Glutamatergic neuron (in vitro differentiated cells): ENCODE results near the gene SRRM1. TPM values are rescaled to one million over a fixed set of nuclear protein-coding genes. Genes with fewer than 3 reads are reported as not detected.

Source experiments
- DNase-seq: peaks from one replicate; pipeline ENCODE4 v3.0.0; 2022
- H3K27ac Mint-ChIP-seq: one replicate; pipeline ENCODE4 v1.8.0; 2020; ENCODE audit warnings: mild to moderate bottlenecking, mixed read lengths, inconsistent platforms; ENCODE audit not compliant: unreplicated experiment
- H3K27me3 Mint-ChIP-seq: one replicate; pipeline ENCODE4 v1.8.0; 2020; ENCODE audit warnings: mild to moderate bottlenecking, moderate library complexity, mixed read lengths, inconsistent platforms; ENCODE audit not compliant: unreplicated experiment
- H3K36me3 Mint-ChIP-seq: one replicate; pipeline ENCODE4 v1.8.0; 2020; ENCODE audit warnings: mild to moderate bottlenecking, mixed read lengths, inconsistent platforms; ENCODE audit not compliant: unreplicated experiment
- H3K4me1 Mint-ChIP-seq: one replicate; pipeline ENCODE4 v1.8.0; 2020; ENCODE audit warnings: mild to moderate bottlenecking, low read depth, mixed read lengths, inconsistent platforms; ENCODE audit not compliant: unreplicated experiment
- H3K4me3 Mint-ChIP-seq: one replicate; pipeline ENCODE4 v1.8.0; 2020; ENCODE audit warnings: mild to moderate bottlenecking, mixed read lengths, inconsistent platforms; ENCODE audit not compliant: unreplicated experiment
- H3K9me3 Mint-ChIP-seq: one replicate; pipeline ENCODE4 v1.8.0; 2020; ENCODE audit warnings: mild to moderate bottlenecking, moderate library complexity, mixed read lengths, inconsistent platforms; ENCODE audit not compliant: unreplicated experiment
- total RNA-seq: library from RNA; stranded (reverse); fragmentation: NEBNext Ultra II Directional; extraction: Animal tissue kit (Norgen Biotek cat#: 25700); gene quantifications from one replicate; pipeline ENCODE4 v1.2.1, GENCODE V29; 2021; ENCODE audit not compliant: unreplicated experiment
- TF ChIP-seq, protein P1 (sequence below): fragments of 200-600 bp; sonication (generic); IDR thresholded peaks from one replicate; pipeline ENCODE4 v1.5.0; 2021; ENCODE audit not compliant: partially characterized antibody, unreplicated experiment

SRRM1 gene
- total RNA-seq, 1 donor from 2014 or later: 113 TPM

DNA sequence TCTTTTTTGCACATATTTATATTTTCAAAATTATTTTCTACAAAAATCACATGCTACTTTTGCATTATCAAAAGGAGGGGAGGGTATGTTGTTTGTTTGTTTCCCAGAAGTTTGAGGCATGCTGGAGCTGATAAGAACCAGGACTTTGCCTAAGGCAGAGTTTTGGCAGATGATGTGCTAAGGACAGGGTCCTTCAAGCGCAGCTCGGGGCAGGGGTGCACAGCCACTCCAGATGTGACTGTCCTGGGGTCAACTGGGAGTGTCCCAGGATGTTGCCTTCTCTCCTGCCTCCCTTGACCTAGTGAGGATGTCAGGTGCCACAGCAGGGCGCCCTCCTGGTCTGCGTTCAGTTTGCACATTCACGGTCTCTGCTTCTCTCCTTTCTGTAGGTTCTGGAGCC, 42.6 kb upstream of the SRRM1 start:
- TF ChIP-seq, protein P1, sequence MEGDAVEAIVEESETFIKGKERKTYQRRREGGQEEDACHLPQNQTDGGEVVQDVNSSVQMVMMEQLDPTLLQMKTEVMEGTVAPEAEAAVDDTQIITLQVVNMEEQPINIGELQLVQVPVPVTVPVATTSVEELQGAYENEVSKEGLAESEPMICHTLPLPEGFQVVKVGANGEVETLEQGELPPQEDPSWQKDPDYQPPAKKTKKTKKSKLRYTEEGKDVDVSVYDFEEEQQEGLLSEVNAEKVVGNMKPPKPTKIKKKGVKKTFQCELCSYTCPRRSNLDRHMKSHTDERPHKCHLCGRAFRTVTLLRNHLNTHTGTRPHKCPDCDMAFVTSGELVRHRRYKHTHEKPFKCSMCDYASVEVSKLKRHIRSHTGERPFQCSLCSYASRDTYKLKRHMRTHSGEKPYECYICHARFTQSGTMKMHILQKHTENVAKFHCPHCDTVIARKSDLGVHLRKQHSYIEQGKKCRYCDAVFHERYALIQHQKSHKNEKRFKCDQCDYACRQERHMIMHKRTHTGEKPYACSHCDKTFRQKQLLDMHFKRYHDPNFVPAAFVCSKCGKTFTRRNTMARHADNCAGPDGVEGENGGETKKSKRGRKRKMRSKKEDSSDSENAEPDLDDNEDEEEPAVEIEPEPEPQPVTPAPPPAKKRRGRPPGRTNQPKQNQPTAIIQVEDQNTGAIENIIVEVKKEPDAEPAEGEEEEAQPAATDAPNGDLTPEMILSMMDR: no peak
- H3K4me3 Mint-ChIP-seq: no peak overlapping the region
- H3K4me1 Mint-ChIP-seq: no peaks in the 10 kb centered on the region
- peaks cover 4% of the 10 kb centered on the region for H3K27me3 Mint-ChIP-seq
- H3K36me3 Mint-ChIP-seq: no peaks in the 10 kb centered on the region
- no peaks in the 10 kb centered on the region for H3K9me3 Mint-ChIP-seq
- no peak overlapping the region for H3K27ac Mint-ChIP-seq
- DNase-seq: no peak

DNA sequence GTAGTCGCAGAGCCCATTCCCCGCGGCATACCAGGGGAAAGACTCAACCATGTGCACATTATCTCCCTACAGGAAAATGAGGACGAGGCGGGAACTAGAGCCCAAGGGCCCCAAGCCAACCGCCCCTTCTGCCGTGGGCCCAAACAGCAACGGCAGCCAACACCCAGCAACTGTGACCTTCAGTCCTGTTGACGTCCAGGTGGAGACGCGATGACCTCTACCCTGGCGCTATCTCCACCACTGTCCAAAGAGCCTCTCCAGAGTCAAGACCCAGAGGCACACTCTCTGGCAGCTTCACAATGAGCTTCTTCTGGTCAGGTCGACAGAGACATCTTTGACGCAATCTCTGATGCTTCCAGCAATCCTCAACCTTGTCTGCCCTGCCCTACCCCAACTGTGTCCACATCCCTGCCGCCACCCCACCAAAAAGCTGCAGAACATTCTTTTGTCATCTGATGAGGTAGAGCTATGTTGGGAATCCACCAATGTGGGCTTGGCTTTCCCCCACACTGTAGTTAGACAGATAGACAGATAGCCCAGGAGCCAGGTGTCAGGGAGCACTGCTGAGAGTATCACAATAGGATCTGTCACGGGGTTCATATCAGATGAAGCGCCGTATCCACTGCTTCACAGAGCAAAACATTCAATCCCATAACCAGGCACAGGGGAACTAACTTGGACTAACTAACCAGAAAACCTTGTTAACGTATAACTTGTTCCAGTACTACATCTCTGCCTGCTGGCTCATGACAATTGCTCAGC, 37.4 kb upstream of the SRRM1 start:
- Mint-ChIP-seq H3K27ac (no peak overlapping the region), H3K27me3 (peaks cover 3% of the 10 kb centered on the region), H3K36me3 (no peaks in the 10 kb centered on the region), H3K4me1 (no peaks in the 10 kb centered on the region), H3K9me3 (no peaks in the 10 kb centered on the region), H3K4me3 (no peak overlapping the region)
- TF ChIP-seq, protein P1: no peak
- no peak for DNase-seq

DNA sequence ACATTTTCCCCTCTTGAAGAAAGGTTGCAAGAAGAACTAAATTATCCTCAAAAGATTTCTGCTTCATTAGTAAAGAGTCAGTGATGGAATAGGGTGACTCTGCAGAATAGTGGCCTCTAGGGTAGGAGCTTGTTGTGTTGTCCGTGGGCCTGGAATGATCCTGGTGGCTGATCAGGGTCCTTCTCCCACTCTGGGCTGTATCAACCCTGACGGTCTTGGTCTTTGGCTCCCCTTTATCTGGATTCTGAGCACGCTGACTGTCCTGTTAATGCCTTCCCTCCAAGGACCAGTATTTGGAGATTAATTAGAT, 36.9 kb upstream of the SRRM1 start:
- Mint-ChIP-seq H3K27me3 (peaks cover 3% of the 10 kb centered on the region), H3K27ac (no peak overlapping the region), H3K4me1 (no peaks in the 10 kb centered on the region), H3K4me3 (no peak overlapping the region), H3K36me3 (no peaks in the 10 kb centered on the region), H3K9me3 (no peaks in the 10 kb centered on the region)
- no peak for DNase-seq
- TF ChIP-seq, protein P1: no peak

DNA sequence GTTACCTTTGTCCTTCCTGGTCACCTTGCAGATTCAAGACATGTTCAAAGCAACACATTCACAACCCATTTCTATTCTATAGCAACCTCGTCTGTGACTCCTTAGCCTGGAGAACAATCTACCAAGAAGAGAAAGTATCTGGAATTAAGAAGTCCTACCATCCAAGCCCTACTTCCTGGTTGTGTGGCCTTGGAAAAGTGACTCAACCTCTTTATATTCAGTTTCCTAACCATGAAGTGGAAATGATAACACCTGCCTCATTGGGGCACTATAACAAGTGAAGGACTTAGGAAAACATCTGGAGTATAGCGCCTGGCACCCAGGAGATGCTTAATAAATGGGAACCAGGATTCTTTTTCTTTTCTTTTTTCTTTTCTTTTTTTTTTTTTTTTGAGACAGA, 36.5 kb upstream of the SRRM1 start:
- Mint-ChIP-seq H3K4me1 (no peaks in the 10 kb centered on the region), H3K9me3 (no peaks in the 10 kb centered on the region), H3K36me3 (no peaks in the 10 kb centered on the region), H3K4me3 (no peak overlapping the region), H3K27me3 (peaks cover 3% of the 10 kb centered on the region), H3K27ac (no peak overlapping the region)
- TF ChIP-seq, protein P1: no peak
- no peak for DNase-seq

DNA sequence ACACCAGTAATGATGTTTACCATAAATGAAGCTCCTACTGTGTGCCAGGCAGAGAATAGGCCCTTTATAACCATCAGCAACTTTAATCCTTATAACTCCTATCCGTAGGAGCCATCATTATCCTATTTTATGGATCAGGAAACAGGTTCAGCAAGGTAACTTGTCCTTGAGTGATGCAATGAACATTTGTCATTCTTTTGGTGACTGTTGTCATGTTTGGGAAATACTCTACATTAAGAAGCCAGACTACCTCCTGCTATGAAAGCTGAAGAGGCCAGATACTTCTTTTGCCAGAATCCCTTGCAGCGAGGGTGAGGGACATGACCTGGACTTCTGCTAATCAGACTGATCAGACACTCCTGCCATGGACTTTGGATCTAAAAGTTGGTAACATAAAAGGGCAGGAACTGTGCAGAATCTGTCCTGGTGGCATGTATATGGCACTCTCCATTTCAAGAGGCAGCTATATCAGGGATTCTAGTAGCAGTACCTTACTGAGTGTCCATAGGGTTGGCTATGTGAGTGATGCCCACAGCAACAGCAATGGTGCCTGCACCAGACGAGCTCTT, 33.1 kb upstream of the SRRM1 start:
- Mint-ChIP-seq H3K36me3 (no peaks in the 10 kb centered on the region), H3K4me3 (no peak overlapping the region), H3K27ac (no peak overlapping the region), H3K27me3 (peaks cover 3% of the 10 kb centered on the region), H3K9me3 (no peaks in the 10 kb centered on the region), H3K4me1 (no peaks in the 10 kb centered on the region)
- TF ChIP-seq, protein P1: no peak
- no peak for DNase-seq
